ENCODE data around the gene GPRC5C. TPM values are rescaled to one million over a fixed set of nuclear protein-coding genes. Genes with fewer than 3 reads are reported as not detected.
A peak's percentile ranks its signal among the peaks of the same experiment; 100 is the strongest.

Gene GPRC5C
- total and polyA plus RNA-seq, 2 experiments from 2014 or later, result 1.6 to 2.7 TPM

GRCh38 chr17:74478420-74479100, 46.7 kb downstream of the GPRC5C start:
- H3K4me2 ChIP-seq (ENCODE audit: unreplicated experiment), result peak overlapping the region; percentile 20

GRCh38 chr17:74480290-74480689, 48.4 kb downstream of the GPRC5C start:
- H3K9me2 ChIP-seq (ENCODE audit: insufficient read depth), result no peaks in the 10 kb centered on the region
- H3K4me3 ChIP-seq, result no peak overlapping the region
- no peak overlapping the region for H3K27ac ChIP-seq
- H3K4me1 ChIP-seq (ENCODE audit: insufficient read depth), result peaks cover 9% of the 10 kb centered on the region; the same call in 1 of the 2 replicates
- H3K9ac ChIP-seq, result no peak overlapping the region
- H3F3A ChIP-seq (ENCODE audit: insufficient read depth), result no peaks in the 10 kb centered on the region
- H2AFZ ChIP-seq, result no peak overlapping the region
- H3K27me3 ChIP-seq (replicated peaks; ENCODE audit: insufficient read depth), result no peaks in the 10 kb centered on the region; the same call in 1 of the 2 replicates
- H3K36me3 ChIP-seq (ENCODE audit: low read depth), result no peaks in the 10 kb centered on the region
- H3K9me3 ChIP-seq (ENCODE audit: low read depth), result no peaks in the 10 kb centered on the region
- no peaks in the 10 kb centered on the region for H3K79me2 ChIP-seq (ENCODE audit: insufficient read depth)
- in situ Hi-C loops (cut with MboI), result no loop called here
- H3K4me2 ChIP-seq (ENCODE audit: unreplicated experiment), result no peak overlapping the region
- 74% methylated on average over 8 of the region's 8 CpGs for WGBS, 2 experiments (ENCODE audit: low coverage in 1 of 2, low lambda C conversion rate in 2 of 2, missing lambda C conversion rate in 2 of 2)
- no peak for TF ChIP-seq EZH2 (IDR thresholded peaks at IDR 0.05; ENCODE audit: insufficient read depth, poor library complexity, severe bottlenecking)
- no peak for TF ChIP-seq EZH2phosphoT487 (IDR thresholded peaks at IDR 0.05; ENCODE audit: insufficient read depth, low read depth)
- no peak for DNase-seq
- H4K20me1 ChIP-seq (ENCODE audit: insufficient read depth), result no peaks in the 10 kb centered on the region

More at GRCh38 chr17:74478420-74479100, 46.7 kb downstream of the GPRC5C start:
- H2AFZ ChIP-seq, result peak overlapping the region; percentile 31
- no peaks in the 10 kb centered on the region for H3K36me3 ChIP-seq (ENCODE audit: low read depth)
- in situ Hi-C loops (cut with MboI), result no loop called here
- no peaks in the 10 kb centered on the region for H3F3A ChIP-seq (ENCODE audit: insufficient read depth)
- H4K20me1 ChIP-seq (ENCODE audit: insufficient read depth), result no peaks in the 10 kb centered on the region
- H3K9me2 ChIP-seq (ENCODE audit: insufficient read depth), result no peaks in the 10 kb centered on the region
- no peak for TF ChIP-seq EZH2phosphoT487 (IDR thresholded peaks at IDR 0.05; ENCODE audit: insufficient read depth, low read depth)
- TF ChIP-seq EZH2 (IDR thresholded peaks at IDR 0.05; ENCODE audit: insufficient read depth, poor library complexity, severe bottlenecking), result no peak
- no peak overlapping the region for H3K27ac ChIP-seq
- peak overlapping the region; percentile 8; the same call in 1 of the 2 replicates for H3K4me3 ChIP-seq
- H3K9me3 ChIP-seq (ENCODE audit: low read depth), result no peaks in the 10 kb centered on the region
- no peaks in the 10 kb centered on the region for H3K79me2 ChIP-seq (ENCODE audit: insufficient read depth)
- H3K4me1 ChIP-seq (ENCODE audit: insufficient read depth), result peaks cover 9% of the 10 kb centered on the region; the same call in 1 of the 2 replicates
- no peaks in the 10 kb centered on the region; the same call in 1 of the 2 replicates for H3K27me3 ChIP-seq (replicated peaks; ENCODE audit: insufficient read depth)
- H3K9ac ChIP-seq, result no peak overlapping the region
- peak; percentile 52 for DNase-seq
- 10 to 24% methylated on average over 6 of the region's 6 CpGs for WGBS, 2 experiments (ENCODE audit: low coverage in 1 of 2, low lambda C conversion rate in 2 of 2, missing lambda C conversion rate in 2 of 2)

- no peak for DNase-seq
- Histone ChIP-seq H3K4me2 (ENCODE audit: unreplicated experiment) (no peak overlapping the region), H3K27ac (no peak overlapping the region), H3K27me3 (replicated peaks; ENCODE audit: insufficient read depth) (no peaks in the 10 kb centered on the region; the same call in 1 of the 2 replicates), H3K9me2 (ENCODE audit: insufficient read depth) (no peaks in the 10 kb centered on the region), H3K9me3 (ENCODE audit: low read depth) (no peaks in the 10 kb centered on the region), H3F3A (ENCODE audit: insufficient read depth) (no peaks in the 10 kb centered on the region), H4K20me1 (ENCODE audit: insufficient read depth) (no peaks in the 10 kb centered on the region), H2AFZ (no peak overlapping the region), H3K36me3 (ENCODE audit: low read depth) (no peaks in the 10 kb centered on the region), H3K4me3 (no peak overlapping the region), H3K9ac (no peak overlapping the region), H3K79me2 (ENCODE audit: insufficient read depth) (no peaks in the 10 kb centered on the region), H3K4me1 (ENCODE audit: insufficient read depth) (peaks cover 9% of the 10 kb centered on the region; the same call in 1 of the 2 replicates)
- no peak for TF ChIP-seq EZH2phosphoT487 (IDR thresholded peaks at IDR 0.05; ENCODE audit: insufficient read depth, low read depth)
- TF ChIP-seq EZH2 (IDR thresholded peaks at IDR 0.05; ENCODE audit: insufficient read depth, poor library complexity, severe bottlenecking), result no peak
- 70 to 75% methylated on average over 6 to 7 of the region's 7 CpGs for WGBS, 2 experiments (ENCODE audit: low coverage in 1 of 2, low lambda C conversion rate in 2 of 2, missing lambda C conversion rate in 2 of 2)
- in situ Hi-C loops (cut with MboI), result no loop called here
These were observed 49.7 kb downstream of the GPRC5C start for GRCh38 chr17:74481621-74482020.

GRCh38 chr17:74484066-74484465, 52.2 kb downstream of the GPRC5C start:
- no peak for TF ChIP-seq EZH2phosphoT487 (IDR thresholded peaks at IDR 0.05; ENCODE audit: insufficient read depth, low read depth)
- TF ChIP-seq EZH2 (IDR thresholded peaks at IDR 0.05; ENCODE audit: insufficient read depth, poor library complexity, severe bottlenecking), result no peak

More at GRCh38 chr17:74484066-74484465, 52.2 kb downstream of the GPRC5C start:
- H3K27ac ChIP-seq, result no peak overlapping the region
- H3F3A ChIP-seq (ENCODE audit: insufficient read depth), result no peaks in the 10 kb centered on the region
- no peak overlapping the region for H3K9ac ChIP-seq
- no peak overlapping the region for H2AFZ ChIP-seq
- H3K4me2 ChIP-seq (ENCODE audit: unreplicated experiment), result no peak overlapping the region
- H4K20me1 ChIP-seq (ENCODE audit: insufficient read depth), result no peaks in the 10 kb centered on the region
- DNase-seq, result no peak
- no peaks in the 10 kb centered on the region for H3K4me1 ChIP-seq (ENCODE audit: insufficient read depth)
- in situ Hi-C loops (cut with MboI), result no loop called here
- H3K27me3 ChIP-seq (replicated peaks; ENCODE audit: insufficient read depth), result no peaks in the 10 kb centered on the region; the same call in 1 of the 2 replicates
- H3K9me3 ChIP-seq (ENCODE audit: low read depth), result no peaks in the 10 kb centered on the region
- no peaks in the 10 kb centered on the region for H3K79me2 ChIP-seq (ENCODE audit: insufficient read depth)
- 41 to 48% methylated on average over 9 of the region's 9 CpGs for WGBS, 2 experiments (ENCODE audit: low coverage in 1 of 2, low lambda C conversion rate in 2 of 2, missing lambda C conversion rate in 2 of 2)
- H3K4me3 ChIP-seq, result no peak overlapping the region
- no peaks in the 10 kb centered on the region for H3K36me3 ChIP-seq (ENCODE audit: low read depth)
- no peaks in the 10 kb centered on the region for H3K9me2 ChIP-seq (ENCODE audit: insufficient read depth)

All from GM23248 (cell line).